Keratinocyte (primary cell): ENCODE data around the gene PAQR3. TPM values are rescaled to one million over a fixed set of nuclear protein-coding genes. Genes with fewer than 3 reads are reported as not detected.

ENCODE experiments used
- DNase-seq: peaks from one replicate; pipeline ENCODE4 v3.0.0-alpha.2; 2011; ENCODE audit warnings: low read depth, missing footprints, low spot score
- FAIRE-seq: peaks from 2 replicates; lab custom pipeline; 2011; peaks lifted over from hg19 to GRCh38; lab: Jason Lieb, UNC
- H2AFZ ChIP-seq: 2 replicates; pipeline ENCODE4 v1.6.0; 2012; ENCODE audit warnings: low read length, control low read depth, inconsistent platforms; ENCODE audit not compliant: control insufficient read depth
- H3K27ac ChIP-seq: 2 replicates; pipeline ENCODE4 v1.5.1; 2011; ENCODE audit warnings: low read length; ENCODE audit not compliant: control insufficient read depth, insufficient read depth
- H3K27me3 ChIP-seq: 3 replicates; pipeline ENCODE4 v1.6.0; 2011; ENCODE audit warnings: low read length; ENCODE audit not compliant: control insufficient read depth, insufficient read depth; ENCODE audit errors: extremely low read depth
- H3K36me3 ChIP-seq, 2 experiments: 2 replicates in 1 of 2; 3 replicates in 1 of 2; pipeline ENCODE4 v1.5.1; 2011; ENCODE audit warnings: low read length in 2 of 2, mild to moderate bottlenecking in 1 of 2; ENCODE audit not compliant: control insufficient read depth in 2 of 2, insufficient read depth in 2 of 2; ENCODE audit errors: extremely low read depth in 1 of 2
- H3K4me1 ChIP-seq: 3 replicates; pipeline ENCODE4 v1.5.1; 2011; ENCODE audit warnings: low read length; ENCODE audit not compliant: control insufficient read depth, insufficient read depth; ENCODE audit errors: extremely low read depth
- H3K4me2 ChIP-seq: 3 replicates; pipeline ENCODE4 v1.6.0; 2011; ENCODE audit warnings: low read depth, low read length; ENCODE audit not compliant: control insufficient read depth, insufficient read depth; ENCODE audit errors: extremely low read depth
- H3K4me3 ChIP-seq, 3 experiments: fragments of 200-600 bp in 1 of 3; sonication (generic) in 1 of 3; 2 replicates in 2 of 3; 3 replicates in 1 of 3; pipeline ENCODE4 v1.5.1; 2011 to 2016; ENCODE audit warnings: low read length in 3 of 3, mild to moderate bottlenecking in 3 of 3, control low read depth in 2 of 3, inconsistent platforms in 1 of 3, low read depth in 1 of 3, mixed read lengths in 1 of 3, mixed run types in 1 of 3, moderate library complexity in 1 of 3; ENCODE audit not compliant: control insufficient read depth in 2 of 3, insufficient read depth in 2 of 3; ENCODE audit errors: extremely low read depth in 1 of 3
- H3K79me2 ChIP-seq: 2 replicates; pipeline ENCODE4 v1.6.0; 2012; ENCODE audit warnings: low read length; ENCODE audit not compliant: control insufficient read depth, insufficient read depth
- H3K9ac ChIP-seq: 3 replicates; pipeline ENCODE4 v1.6.0; 2011; ENCODE audit warnings: low read length; ENCODE audit not compliant: control insufficient read depth, insufficient read depth; ENCODE audit errors: extremely low read depth
- H3K9me1 ChIP-seq: 3 replicates; pipeline ENCODE4 v1.6.0; 2011; ENCODE audit warnings: low read length; ENCODE audit not compliant: control insufficient read depth, insufficient read depth; ENCODE audit errors: extremely low read depth
- H3K9me3 ChIP-seq: 2 replicates; pipeline ENCODE4 v1.5.1; 2012; ENCODE audit warnings: low read depth, low read length; ENCODE audit not compliant: control insufficient read depth
- H4K20me1 ChIP-seq: 3 replicates; pipeline ENCODE4 v1.6.0; 2011; ENCODE audit warnings: low read length; ENCODE audit not compliant: control insufficient read depth, insufficient read depth; ENCODE audit errors: extremely low read depth
- EZH2 ChIP-seq: IDR thresholded peaks from one replicate; pipeline ENCODE4 v1.6.1; 2012; ENCODE audit warnings: inconsistent platforms, mild to moderate bottlenecking, low read length, moderate library complexity
- dilution Hi-C: fragments of 300-500 bp; cut with MboI; formaldehyde crosslinking; loops from one replicate; pipeline ENCODE4 v1.7.0; 2020; ENCODE audit warnings: low sequenced_read_pairs; ENCODE audit not compliant: extremely low pct_ligation_motif_present
- polyA plus RNA-seq, 5 experiments: library from polyadenylated mRNA; depleted of rRNA in 3 of 5; stranded (reverse) in 3 of 5; stranded (forward) in 1 of 5; unstranded in 1 of 5; fragments of >200 nt; gene quantifications; 1 replicate in 1 of 5; 2 replicates in 3 of 5; 3 replicates in 1 of 5; pipeline versions ENCODE4 v1.2.1 to v1.2.3, GENCODE V29; 2011 to 2012; ENCODE audit warnings: missing spikeins in 2 of 5, low read depth in 1 of 5, low replicate concordance in 1 of 5
- TF ChIP-seq, protein P1 (sequence below), 3 experiments: IDR thresholded peaks in 1 of 3; conservative IDR thresholded peaks in 1 of 3; optimal IDR thresholded peaks in 1 of 3; 2 replicates in 2 of 3; 3 replicates in 1 of 3; pipeline versions ENCODE3 to v1.5.1; 2011; ENCODE audit warnings: low read length in 3 of 3, mild to moderate bottlenecking in 3 of 3, moderate library complexity in 2 of 3, control low read depth in 1 of 3, inconsistent platforms in 1 of 3; ENCODE audit not compliant: insufficient read depth in 2 of 3; ENCODE audit errors: extremely low read depth in 1 of 3

The PAQR3 gene
- polyA plus RNA-seq, 1 donor (not counting 4 experiments of a cell fraction or from before 2014, with no cell fraction given): 31.0 TPM

DNA sequence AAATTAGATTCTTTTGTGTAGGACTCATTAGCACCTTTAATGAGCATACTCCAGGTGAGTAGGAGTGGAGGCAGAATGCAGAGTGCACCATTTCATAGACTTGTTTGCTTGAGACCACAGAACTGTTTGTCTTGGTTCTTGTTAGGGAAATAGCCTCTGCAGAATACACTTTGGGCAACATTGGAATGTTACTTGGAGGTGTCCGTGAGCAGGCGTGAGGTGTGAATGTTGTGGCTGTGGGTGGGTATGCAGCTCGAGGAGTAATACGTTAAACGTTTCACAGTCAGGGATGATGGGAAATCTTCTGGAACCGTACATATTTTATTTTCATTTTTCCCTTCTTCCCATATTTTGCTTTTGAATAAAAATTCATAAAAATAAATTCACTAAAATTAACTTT is 31.6 kb downstream of the PAQR3 start:
- no peaks in the 10 kb centered on the region for H3K27me3 ChIP-seq
- H3K9me3 ChIP-seq: no peaks in the 10 kb centered on the region
- no peak overlapping the region for H3K4me2 ChIP-seq
- peaks cover 0 to 8% of the 10 kb centered on the region in 2 experiments for H3K36me3 ChIP-seq
- H3K9me1 ChIP-seq: no peaks in the 10 kb centered on the region
- no peaks in the 10 kb centered on the region for H4K20me1 ChIP-seq
- no peaks in the 10 kb centered on the region for H3K79me2 ChIP-seq
- no peak overlapping the region for H2AFZ ChIP-seq
- no peak overlapping the region for H3K9ac ChIP-seq
- TF ChIP-seq EZH2: no peak
- TF ChIP-seq, protein P1, sequence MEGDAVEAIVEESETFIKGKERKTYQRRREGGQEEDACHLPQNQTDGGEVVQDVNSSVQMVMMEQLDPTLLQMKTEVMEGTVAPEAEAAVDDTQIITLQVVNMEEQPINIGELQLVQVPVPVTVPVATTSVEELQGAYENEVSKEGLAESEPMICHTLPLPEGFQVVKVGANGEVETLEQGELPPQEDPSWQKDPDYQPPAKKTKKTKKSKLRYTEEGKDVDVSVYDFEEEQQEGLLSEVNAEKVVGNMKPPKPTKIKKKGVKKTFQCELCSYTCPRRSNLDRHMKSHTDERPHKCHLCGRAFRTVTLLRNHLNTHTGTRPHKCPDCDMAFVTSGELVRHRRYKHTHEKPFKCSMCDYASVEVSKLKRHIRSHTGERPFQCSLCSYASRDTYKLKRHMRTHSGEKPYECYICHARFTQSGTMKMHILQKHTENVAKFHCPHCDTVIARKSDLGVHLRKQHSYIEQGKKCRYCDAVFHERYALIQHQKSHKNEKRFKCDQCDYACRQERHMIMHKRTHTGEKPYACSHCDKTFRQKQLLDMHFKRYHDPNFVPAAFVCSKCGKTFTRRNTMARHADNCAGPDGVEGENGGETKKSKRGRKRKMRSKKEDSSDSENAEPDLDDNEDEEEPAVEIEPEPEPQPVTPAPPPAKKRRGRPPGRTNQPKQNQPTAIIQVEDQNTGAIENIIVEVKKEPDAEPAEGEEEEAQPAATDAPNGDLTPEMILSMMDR (optimal IDR thresholded peaks at IDR 0.05 in 1 of 3, IDR thresholded peaks at IDR 0.05 in 1 of 3, conservative IDR thresholded peaks at IDR 0.05 in 1 of 3; ENCODE audit: extremely low read depth in 1 of 3, insufficient read depth in 2 of 3, low read length in 3 of 3): no peak
- no peak overlapping the region for H3K4me3 ChIP-seq
- FAIRE-seq (no peak), DNase-seq (no peak)
- no peak overlapping the region for H3K27ac ChIP-seq
- no peaks in the 10 kb centered on the region for H3K4me1 ChIP-seq
- dilution Hi-C loops: no loop called here

DNA sequence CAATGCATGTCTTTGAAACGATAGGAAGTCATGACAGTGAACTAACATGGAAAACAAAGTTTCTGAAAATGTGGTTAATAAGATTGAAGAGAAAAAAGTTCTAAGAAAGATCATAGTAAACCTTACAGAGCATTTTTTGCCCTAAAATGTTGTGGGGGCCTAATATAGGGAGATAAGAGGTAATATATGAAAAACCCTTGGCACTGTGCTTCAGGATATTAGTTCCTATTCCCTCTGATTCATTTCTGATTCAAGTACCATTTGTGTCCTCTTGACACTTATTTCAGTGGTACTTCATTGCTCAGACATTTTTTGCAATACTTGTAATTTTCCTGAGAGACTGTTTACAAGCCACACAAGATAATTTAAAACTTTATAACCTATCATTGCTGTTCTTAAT is 35.1 kb downstream of the PAQR3 start:
- FAIRE-seq: no peak
- dilution Hi-C loops: no loop called here
- Histone ChIP-seq H2AFZ (no peak overlapping the region), H3K79me2 (no peaks in the 10 kb centered on the region), H3K4me2 (no peak overlapping the region), H3K27ac (no peak overlapping the region), H3K36me3 (no peaks in the 10 kb centered on the region), H3K4me1 (no peaks in the 10 kb centered on the region), H3K9ac (no peak overlapping the region), H3K4me3 (no peak overlapping the region), H3K9me3 (no peaks in the 10 kb centered on the region), H3K27me3 (no peaks in the 10 kb centered on the region), H3K9me1 (no peaks in the 10 kb centered on the region), H4K20me1 (no peaks in the 10 kb centered on the region)
- no peak for DNase-seq
- TF ChIP-seq, protein P1 (optimal IDR thresholded peaks at IDR 0.05 in 1 of 3, IDR thresholded peaks at IDR 0.05 in 1 of 3, conservative IDR thresholded peaks at IDR 0.05 in 1 of 3; ENCODE audit: extremely low read depth in 1 of 3, insufficient read depth in 2 of 3, low read length in 3 of 3): no peak
- no peak for TF ChIP-seq EZH2
